ENCODE data around the gene PHLPP1.

DNA sequence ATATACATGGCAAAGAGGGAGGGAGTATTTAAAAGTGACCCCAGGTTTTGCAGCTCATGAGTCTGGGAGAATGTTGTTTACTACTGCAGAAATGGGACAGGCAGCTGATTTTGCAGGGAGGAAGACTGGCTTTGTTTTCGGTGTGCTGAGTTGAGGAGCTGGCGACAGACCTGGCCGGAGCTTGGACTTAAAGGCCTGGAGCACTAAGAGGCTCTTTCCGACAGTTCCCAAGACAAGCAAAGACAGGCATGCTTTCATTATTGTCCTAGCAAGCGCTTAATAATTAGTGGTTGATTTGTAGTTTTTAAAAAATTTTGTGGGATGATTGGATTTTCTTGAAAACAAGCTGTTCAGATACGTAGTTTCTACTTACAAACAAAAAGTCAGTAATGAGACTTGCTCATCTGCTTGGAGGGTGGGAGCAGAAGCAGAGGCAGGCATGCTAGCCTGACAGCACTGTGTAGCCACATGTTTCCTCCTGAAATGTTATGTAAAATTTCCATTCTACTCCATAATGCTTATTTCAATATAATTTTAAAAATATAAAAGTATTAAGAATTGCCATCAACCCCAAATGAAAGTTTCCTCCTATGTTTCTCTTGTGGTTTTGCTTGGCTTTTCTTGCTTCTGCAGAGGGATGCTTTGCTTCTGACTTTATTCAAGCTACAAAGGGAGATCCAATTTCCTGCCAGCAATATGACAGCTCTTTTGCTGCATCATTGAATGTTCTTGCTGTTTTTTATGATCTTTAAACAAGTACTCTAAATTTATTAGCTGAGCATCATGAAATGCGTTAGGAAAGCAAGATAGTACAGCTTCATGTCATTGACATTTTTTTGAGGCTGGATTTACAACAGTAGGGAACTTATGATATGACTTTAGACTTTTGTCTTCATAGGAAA is 75.8 kb downstream of the PHLPP1 start:
- TF ChIP-seq CTCF (IDR thresholded peaks at IDR 0.05; ENCODE audit: low read depth, low read length), result no peak
- TF ChIP-seq EZH2phosphoT487 (IDR thresholded peaks at IDR 0.05; ENCODE audit: low read depth), result no peak
